Karpas-422 (cell line): ENCODE measurements around the gene ANKRD23. TPM values are rescaled to one million over a fixed set of nuclear protein-coding genes. Genes with fewer than 3 reads are reported as not detected.

Experiments used
- DNase-seq: peaks from one replicate; pipeline ENCODE4 v3.0.0-alpha.2; 2015
- H2AFZ ChIP-seq: fragments of 200-600 bp; sonication (generic); 2 replicates; pipeline ENCODE4 v1.6.1; 2014; ENCODE audit warnings: antibody characterized with exemption, low read length, mixed read lengths
- H3K27ac ChIP-seq: fragments of 200-600 bp; sonication (generic); 2 replicates; pipeline ENCODE4 v1.5.1; 2014; ENCODE audit warnings: mild to moderate bottlenecking, low read length, moderate library complexity
- H3K27me3 ChIP-seq: fragments of 200-600 bp; sonication (generic); 2 replicates; pipeline ENCODE4 v1.6.1; 2014; ENCODE audit warnings: low read length, mixed read lengths
- H3K36me3 ChIP-seq: fragments of 200-600 bp; sonication (generic); 2 replicates; pipeline ENCODE4 v1.6.1; 2014; ENCODE audit warnings: low read length, mixed read lengths; ENCODE audit not compliant: insufficient read depth
- H3K4me1 ChIP-seq: fragments of 200-600 bp; sonication (generic); 2 replicates; pipeline ENCODE4 v1.6.1; 2014; ENCODE audit warnings: mild to moderate bottlenecking, low read length, mixed read lengths
- H3K4me2 ChIP-seq: fragments of 200-600 bp; sonication (generic); 2 replicates; pipeline ENCODE4 v1.6.1; 2014; ENCODE audit warnings: low read length, low read depth, mild to moderate bottlenecking; ENCODE audit not compliant: poor library complexity, severe bottlenecking
- H3K4me3 ChIP-seq: fragments of 200-600 bp; sonication (generic); 2 replicates; pipeline ENCODE4 v1.5.1; 2014; ENCODE audit warnings: mild to moderate bottlenecking, antibody characterized with exemption, low read length, mixed read lengths
- H3K79me2 ChIP-seq: fragments of 200-600 bp; sonication (generic); 2 replicates; pipeline ENCODE4 v1.6.1; 2014; ENCODE audit warnings: mild to moderate bottlenecking, low read length, mixed read lengths
- H3K9ac ChIP-seq: fragments of 200-600 bp; sonication (generic); 2 replicates; pipeline ENCODE4 v1.6.0; 2014; ENCODE audit warnings: low read length
- H3K9me2 ChIP-seq: fragments of 200-600 bp; sonication (generic), shearing (Covaris generic); replicated peaks from 2 replicates; pipeline ENCODE4 v1.6.0; 2014; ENCODE audit warnings: mild to moderate bottlenecking, low read length, moderate library complexity; ENCODE audit not compliant: insufficient read depth
- H3K9me3 ChIP-seq: fragments of 300-700, 200-600 bp; sonication (generic); 2 replicates; pipeline ENCODE4 v1.6.1; 2014; ENCODE audit warnings: low read length, mixed read lengths
- H4K20me1 ChIP-seq: fragments of 200-600 bp; sonication (generic); 2 replicates; pipeline ENCODE4 v1.6.1; 2014; ENCODE audit warnings: mild to moderate bottlenecking, antibody characterized with exemption, low read length, low read depth; ENCODE audit not compliant: insufficient read depth
- small RNA-seq: library from RNA; depleted of rRNA; stranded (forward); fragments of <200 nt; gene quantifications from one replicate; pipeline ENCODE3, GENCODE V24; 2014
- total RNA-seq: library from RNA; depleted of rRNA; stranded (reverse); fragments of >200 nt; shearing (Covaris generic); gene quantifications from 2 replicates; pipeline ENCODE4 v1.2.3, GENCODE V29; 2014; ENCODE audit warnings: low replicate concordance; rRNA removed

ANKRD23 gene
- total RNA-seq, 1 experiment from 2014 or later, result 1.6 TPM

- H4K20me1 ChIP-seq, result no peaks in the 10 kb centered on the region
- DNase-seq, result no peak
- H3K9me3 ChIP-seq, result no peaks in the 10 kb centered on the region
- no peak overlapping the region for H3K9ac ChIP-seq
- no peak overlapping the region for H2AFZ ChIP-seq
- no peaks in the 10 kb centered on the region for H3K36me3 ChIP-seq
- no peaks in the 10 kb centered on the region for H3K4me1 ChIP-seq
- H3K79me2 ChIP-seq, result no peaks in the 10 kb centered on the region
- H3K9me2 ChIP-seq, result no peaks in the 10 kb centered on the region
- no peak overlapping the region for H3K4me2 ChIP-seq
- no peak overlapping the region for H3K4me3 ChIP-seq
- H3K27me3 ChIP-seq, result no peaks in the 10 kb centered on the region
- H3K27ac ChIP-seq, result no peak overlapping the region
Observed at GRCh38 chr2:96789245-96789617, 54.6 kb downstream of the ANKRD23 start.

- Histone ChIP-seq H3K27ac (no peak overlapping the region), H3K9me2 (no peaks in the 10 kb centered on the region), H2AFZ (no peak overlapping the region), H4K20me1 (no peaks in the 10 kb centered on the region), H3K36me3 (no peaks in the 10 kb centered on the region), H3K79me2 (no peaks in the 10 kb centered on the region), H3K27me3 (no peaks in the 10 kb centered on the region), H3K9me3 (no peaks in the 10 kb centered on the region), H3K4me2 (no peak overlapping the region), H3K4me3 (no peak overlapping the region), H3K9ac (no peak overlapping the region), H3K4me1 (no peaks in the 10 kb centered on the region)
- DNase-seq, result no peak
Observed at GRCh38 chr2:96788442-96789244, 55.2 kb downstream of the ANKRD23 start.

Small RNA genes lying within 50 kb of the gene (small RNA-seq; reads per million reads assigned to genes)
- gene MIR3127, result not detected

Other genes with a start within 250 kb of the ANKRD23 start
- 24.7 and 40.6 TPM in 2 replicates for gene KANSL3, start 205.7 kb downstream of the ANKRD23 start, total RNA-seq
- not detected in 2 replicates for gene FER1L5, start 201.3 kb downstream of the ANKRD23 start, total RNA-seq
- gene LMAN2L, start 104.0 kb downstream of the ANKRD23 start, total RNA-seq, result 6.3 and 23.5 TPM in 2 replicates
- 5.6 and 6.4 TPM in 2 replicates for gene CNNM4, start 83.1 kb downstream of the ANKRD23 start, total RNA-seq
- gene CNNM3, start 27.8 kb downstream of the ANKRD23 start, total RNA-seq, result 7.0 and 7.9 TPM in 2 replicates
- 11.1 and 12.5 TPM in 2 replicates for gene ANKRD39, start 14.0 kb upstream of the ANKRD23 start, total RNA-seq
- 2.5 and 6.3 TPM in 2 replicates for gene SEMA4C, start 26.1 kb upstream of the ANKRD23 start, total RNA-seq
- not detected in 2 replicates for gene FAM178B, start 142.6 kb upstream of the ANKRD23 start, total RNA-seq